ENCODE measurements around the gene SHISAL2B. TPM values are rescaled to one million over a fixed set of nuclear protein-coding genes. Genes with fewer than 3 reads are reported as not detected.
A peak's percentile ranks its signal among the peaks of the same experiment; 100 is the strongest.

The SHISAL2B gene
- total RNA-seq, 1 donor from 2014 or later: 0.93 TPM

- no peaks in the 10 kb centered on the region for H3K9me3 Mint-ChIP-seq
- H3K27me3 Mint-ChIP-seq (ENCODE audit: low read depth): peaks cover 7% of the 10 kb centered on the region
- DNase-seq (ENCODE audit: low read depth, low spot score): no peak
- no peak for TF ChIP-seq CTCF (conservative IDR thresholded peaks at IDR 0.05)
- H3K4me1 Mint-ChIP-seq: peaks cover 7% of the 10 kb centered on the region
- H3K36me3 Mint-ChIP-seq (ENCODE audit: low read depth): no peaks in the 10 kb centered on the region
- H3K27ac Mint-ChIP-seq (ENCODE audit: unreplicated experiment): no peak overlapping the region
- H3K4me3 Mint-ChIP-seq: no peak overlapping the region
Measured at GRCh38 chr5:64682608-64683007, 7.7 kb upstream of the SHISAL2B start.

GRCh38 chr5:64685866-64686265 lies 4.4 kb upstream of the SHISAL2B start:
- TF ChIP-seq CTCF (conservative IDR thresholded peaks at IDR 0.05): no peak
- DNase-seq (ENCODE audit: low read depth, low spot score): no peak
- peaks cover 18% of the 10 kb centered on the region for H3K4me1 Mint-ChIP-seq
- H3K27me3 Mint-ChIP-seq (ENCODE audit: low read depth): peaks cover 27% of the 10 kb centered on the region
- H3K9me3 Mint-ChIP-seq: no peaks in the 10 kb centered on the region
- H3K27ac Mint-ChIP-seq (ENCODE audit: unreplicated experiment): no peak overlapping the region
- H3K4me3 Mint-ChIP-seq: no peak overlapping the region
- no peaks in the 10 kb centered on the region for H3K36me3 Mint-ChIP-seq (ENCODE audit: low read depth)

- Mint-ChIP-seq H3K4me3 (no peak overlapping the region), H3K9me3 (no peaks in the 10 kb centered on the region), H3K4me1 (peaks cover 18% of the 10 kb centered on the region), H3K27ac (ENCODE audit: unreplicated experiment) (no peak overlapping the region), H3K36me3 (ENCODE audit: low read depth) (no peaks in the 10 kb centered on the region), H3K27me3 (ENCODE audit: low read depth) (peaks cover 47% of the 10 kb centered on the region)
- DNase-seq (ENCODE audit: low read depth, low spot score): no peak
- no peak for TF ChIP-seq CTCF (conservative IDR thresholded peaks at IDR 0.05)
Measured at GRCh38 chr5:64688391-64688790, 1.9 kb upstream of the SHISAL2B start.

- no peak overlapping the region for H3K27ac Mint-ChIP-seq (ENCODE audit: unreplicated experiment)
- H3K4me1 Mint-ChIP-seq: peaks cover 18% of the 10 kb centered on the region
- DNase-seq (ENCODE audit: low read depth, low spot score): no peak
- H3K27me3 Mint-ChIP-seq (ENCODE audit: low read depth): peaks cover 52% of the 10 kb centered on the region
- peak overlapping the region; percentile 66 for H3K4me3 Mint-ChIP-seq
- H3K36me3 Mint-ChIP-seq (ENCODE audit: low read depth): no peaks in the 10 kb centered on the region
- no peaks in the 10 kb centered on the region for H3K9me3 Mint-ChIP-seq
- TF ChIP-seq CTCF (conservative IDR thresholded peaks at IDR 0.05): no peak
Measured at GRCh38 chr5:64688965-64689364, 1.3 kb upstream of the SHISAL2B start.

- Mint-ChIP-seq H3K27me3 (ENCODE audit: low read depth) (peaks cover 48% of the 10 kb centered on the region), H3K4me3 (peak overlapping the region; percentile 86), H3K27ac (ENCODE audit: unreplicated experiment) (no peak overlapping the region), H3K4me1 (peaks cover 18% of the 10 kb centered on the region), H3K9me3 (no peaks in the 10 kb centered on the region), H3K36me3 (ENCODE audit: low read depth) (no peaks in the 10 kb centered on the region)
- no peak for TF ChIP-seq CTCF (conservative IDR thresholded peaks at IDR 0.05)
- peak; percentile 6 for DNase-seq (ENCODE audit: low read depth, low spot score)
Measured at GRCh38 chr5:64690104-64690416, 243 bp upstream of the SHISAL2B start.

- H3K4me1 Mint-ChIP-seq: peaks cover 18% of the 10 kb centered on the region
- TF ChIP-seq CTCF (conservative IDR thresholded peaks at IDR 0.05): no peak
- no peaks in the 10 kb centered on the region for H3K36me3 Mint-ChIP-seq (ENCODE audit: low read depth)
- peaks cover 48% of the 10 kb centered on the region for H3K27me3 Mint-ChIP-seq (ENCODE audit: low read depth)
- H3K9me3 Mint-ChIP-seq: peaks cover 3% of the 10 kb centered on the region
- H3K4me3 Mint-ChIP-seq: peak overlapping the region; percentile 65
- no peak for DNase-seq (ENCODE audit: low read depth, low spot score)
- no peak overlapping the region for H3K27ac Mint-ChIP-seq (ENCODE audit: unreplicated experiment)
Measured at GRCh38 chr5:64691291-64691690, 988 bp downstream of the SHISAL2B start.
